OCI-LY7 (cell line): ENCODE results near the gene PPP3CA. TPM values are rescaled to one million over a fixed set of nuclear protein-coding genes. Genes with fewer than 3 reads are reported as not detected.

Experiments used
- BruUV-seq: library from RNA; stranded (reverse); fragments of 400-500 nt; replicated peaks from 2 replicates; lab custom pipeline; 2021; lab: Mats Ljungman, UMichigan
- CTCF ChIA-PET: fragments of 300-600 bp; sonication (Branson Sonifier 250); formaldehyde crosslinking; loops from one replicate; lab custom pipeline; 2022; ENCODE audit warnings: antibody characterized with exemption; ENCODE audit not compliant: unreplicated experiment; lab: Charles Lee
- POLR2A ChIA-PET: fragments of 300-600 bp; sonication (Branson Sonifier 250); formaldehyde crosslinking; loops from one replicate; lab custom pipeline; 2022; ENCODE audit warnings: antibody characterized with exemption; lab: Charles Lee
- DNase-seq: peaks from one replicate; pipeline ENCODE4 v3.0.0-alpha.2; 2015; ENCODE audit warnings: low spot score
- H2AFZ ChIP-seq: fragments of 200-600 bp; sonication (generic), shearing (Covaris generic); 2 replicates; pipeline ENCODE4 v1.6.1; 2014; ENCODE audit warnings: mild to moderate bottlenecking, antibody characterized with exemption, low read length, moderate library complexity
- H3K27ac ChIP-seq: fragments of 200-600 bp; sonication (generic); 2 replicates; pipeline ENCODE4 v1.5.1; 2014; ENCODE audit warnings: mixed run types, low read depth, mild to moderate bottlenecking, moderate library complexity, low read length, inconsistent platforms; ENCODE audit not compliant: poor library complexity, severe bottlenecking
- H3K36me3 ChIP-seq: fragments of 200-600 bp; sonication (generic); 2 replicates; pipeline ENCODE4 v1.6.1; 2014; ENCODE audit warnings: mild to moderate bottlenecking, antibody characterized with exemption, low read length, moderate library complexity, mixed read lengths; ENCODE audit not compliant: insufficient read depth
- H3K4me1 ChIP-seq: fragments of 200-600 bp; sonication (generic); 2 replicates; pipeline ENCODE4 v1.5.1; 2014; ENCODE audit warnings: mild to moderate bottlenecking, low read length; ENCODE audit not compliant: insufficient read depth, poor library complexity, severe bottlenecking
- H3K4me2 ChIP-seq: fragments of 200-600 bp; sonication (generic); 2 replicates; pipeline ENCODE4 v1.6.1; 2014; ENCODE audit warnings: mild to moderate bottlenecking, low read length
- H3K4me3 ChIP-seq: fragments of 200-600 bp; sonication (generic); 2 replicates; pipeline ENCODE4 v1.5.1; 2014; ENCODE audit warnings: mild to moderate bottlenecking, low read depth, low read length; ENCODE audit not compliant: poor library complexity, severe bottlenecking
- H3K79me2 ChIP-seq: fragments of 200-600 bp; sonication (generic); 2 replicates; pipeline ENCODE4 v1.6.1; 2016; ENCODE audit warnings: low read depth, mild to moderate bottlenecking, low read length, moderate library complexity, mixed read lengths; ENCODE audit not compliant: insufficient read depth
- H3K9me2 ChIP-seq: fragments of 200-600 bp; sonication (generic); 2 replicates; pipeline ENCODE4 v1.6.1; 2016; ENCODE audit warnings: mild to moderate bottlenecking, low read length, mixed read lengths; ENCODE audit not compliant: insufficient read depth
- H3K9me3 ChIP-seq: fragments of 200-600 bp; sonication (generic); 2 replicates; pipeline ENCODE4 v1.6.1; 2014; ENCODE audit warnings: mild to moderate bottlenecking, mixed run types, low read length, mixed read lengths
- H4K20me1 ChIP-seq: fragments of 200-600 bp; sonication (generic); 2 replicates; pipeline ENCODE4 v1.6.1; 2014; ENCODE audit warnings: mild to moderate bottlenecking, antibody characterized with exemption, low read length, moderate library complexity, mixed read lengths; ENCODE audit not compliant: insufficient read depth
- EZH2phosphoT487 ChIP-seq: fragments of 200-600 bp; sonication (generic); IDR thresholded peaks from 2 replicates; pipeline ENCODE4 v1.6.1; 2018; ENCODE audit warnings: low read depth, borderline replicate concordance, mild to moderate bottlenecking, mixed run types, antibody characterized with exemption, low read length, moderate library complexity, mixed read lengths
- intact Hi-C: fragments of 100-400 bp; cut with micrococcal nuclease; formaldehyde crosslinking; loops from one replicate; pipeline ENCODE4 v1.10.0; 2022; ENCODE audit not compliant: unreplicated experiment
- total RNA-seq, 2 experiments: library from RNA; depleted of rRNA in 1 of 2; stranded (reverse); fragments of >200 nt in 1 of 2; shearing (Covaris generic) in 1 of 2; gene quantifications; 2 replicates each; pipeline ENCODE4 v1.2.3, GENCODE V29; 2014 to 2022
- TF ChIP-seq, protein P1 (sequence below): fragments of 200-600 bp; sonication (generic); conservative IDR thresholded peaks from 2 replicates; pipeline ENCODE4 v1.5.1; 2014; ENCODE audit warnings: mild to moderate bottlenecking, antibody characterized with exemption, low read length, moderate library complexity, mixed read lengths

PPP3CA gene
- total RNA-seq, 2 experiments from 2014 or later, result 9.2 to 13.6 TPM

DNA sequence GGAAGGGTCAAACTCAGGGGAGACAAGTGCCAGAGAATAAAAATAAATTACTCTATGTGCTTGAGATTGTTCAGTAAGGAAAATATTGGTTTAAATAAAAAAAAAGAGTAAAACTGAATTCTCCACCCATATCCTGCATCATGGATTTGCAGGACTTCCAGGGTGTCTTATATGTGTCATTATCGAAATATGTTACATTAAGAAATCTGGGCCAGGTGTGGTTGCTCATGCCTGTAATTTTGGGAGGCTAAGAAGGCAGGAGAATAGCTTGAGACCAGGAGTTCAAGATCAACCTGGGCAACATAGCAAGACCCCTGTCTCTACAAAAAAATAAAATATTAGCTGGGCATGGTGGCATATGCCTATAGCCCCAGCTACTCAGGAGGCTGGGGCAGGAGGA, 104.9 kb downstream of the PPP3CA start:
- Histone ChIP-seq H3K9me3 (no peaks in the 10 kb centered on the region), H3K4me2 (no peak overlapping the region), H3K27ac (no peak overlapping the region), H3K36me3 (no peaks in the 10 kb centered on the region), H3K79me2 (no peaks in the 10 kb centered on the region), H4K20me1 (peaks cover 9% of the 10 kb centered on the region), H3K4me1 (no peaks in the 10 kb centered on the region), H3K4me3 (no peak overlapping the region), H2AFZ (no peak overlapping the region), H3K9me2 (no peaks in the 10 kb centered on the region)
- CTCF ChIA-PET, result interaction anchor here (0.5 kb wide), 1 partner anchor 27 kb away, joined by 4 read pairs; no protein-coding TSS in a partner anchor
- TF ChIP-seq EZH2phosphoT487, result no peak
- TF ChIP-seq, protein P1, sequence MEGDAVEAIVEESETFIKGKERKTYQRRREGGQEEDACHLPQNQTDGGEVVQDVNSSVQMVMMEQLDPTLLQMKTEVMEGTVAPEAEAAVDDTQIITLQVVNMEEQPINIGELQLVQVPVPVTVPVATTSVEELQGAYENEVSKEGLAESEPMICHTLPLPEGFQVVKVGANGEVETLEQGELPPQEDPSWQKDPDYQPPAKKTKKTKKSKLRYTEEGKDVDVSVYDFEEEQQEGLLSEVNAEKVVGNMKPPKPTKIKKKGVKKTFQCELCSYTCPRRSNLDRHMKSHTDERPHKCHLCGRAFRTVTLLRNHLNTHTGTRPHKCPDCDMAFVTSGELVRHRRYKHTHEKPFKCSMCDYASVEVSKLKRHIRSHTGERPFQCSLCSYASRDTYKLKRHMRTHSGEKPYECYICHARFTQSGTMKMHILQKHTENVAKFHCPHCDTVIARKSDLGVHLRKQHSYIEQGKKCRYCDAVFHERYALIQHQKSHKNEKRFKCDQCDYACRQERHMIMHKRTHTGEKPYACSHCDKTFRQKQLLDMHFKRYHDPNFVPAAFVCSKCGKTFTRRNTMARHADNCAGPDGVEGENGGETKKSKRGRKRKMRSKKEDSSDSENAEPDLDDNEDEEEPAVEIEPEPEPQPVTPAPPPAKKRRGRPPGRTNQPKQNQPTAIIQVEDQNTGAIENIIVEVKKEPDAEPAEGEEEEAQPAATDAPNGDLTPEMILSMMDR, result no peak
- BruUV-seq, result no TSS peak
- DNase-seq, result no peak
- intact Hi-C loops, result no loop called here
- POLR2A ChIA-PET, result interaction anchor here (0.7 kb wide), 1 partner anchor 55 kb away, joined by 3 read pairs; no protein-coding TSS in a partner anchor

- ChIA-PET CTCF (no interaction called here), POLR2A (no interaction called here)
- intact Hi-C loops, result no loop called here
- BruUV-seq, result no TSS peak
- H4K20me1 ChIP-seq, result peaks cover 12% of the 10 kb centered on the region
- TF ChIP-seq EZH2phosphoT487, result no peak
- TF ChIP-seq, protein P1, result no peak
- DNase-seq, result no peak
- no peak overlapping the region for H3K4me2 ChIP-seq
- no peaks in the 10 kb centered on the region for H3K4me1 ChIP-seq
- H3K27ac ChIP-seq, result no peak overlapping the region
- no peaks in the 10 kb centered on the region for H3K9me2 ChIP-seq
- no peaks in the 10 kb centered on the region for H3K79me2 ChIP-seq
- H2AFZ ChIP-seq, result no peak overlapping the region
- no peaks in the 10 kb centered on the region for H3K9me3 ChIP-seq
- H3K36me3 ChIP-seq, result no peaks in the 10 kb centered on the region
- H3K4me3 ChIP-seq, result no peak overlapping the region
Observed at GRCh38 chr4:101240099-101240498, 107.2 kb downstream of the PPP3CA start.

- DNase-seq, result no peak
- ChIA-PET CTCF (no interaction called here), POLR2A (no interaction called here)
- no peaks in the 10 kb centered on the region for H3K79me2 ChIP-seq
- no peak overlapping the region for H3K4me2 ChIP-seq
- no peaks in the 10 kb centered on the region for H3K36me3 ChIP-seq
- no peaks in the 10 kb centered on the region for H3K9me3 ChIP-seq
- H3K4me3 ChIP-seq, result no peak overlapping the region
- no peak overlapping the region for H3K27ac ChIP-seq
- peaks cover 12% of the 10 kb centered on the region for H4K20me1 ChIP-seq
- intact Hi-C loops, result no loop called here
- H2AFZ ChIP-seq, result no peak overlapping the region
- no peak for TF ChIP-seq EZH2phosphoT487
- TF ChIP-seq, protein P1, result no peak
- no TSS peak for BruUV-seq
- H3K4me1 ChIP-seq, result no peaks in the 10 kb centered on the region
- no peaks in the 10 kb centered on the region for H3K9me2 ChIP-seq
Observed at GRCh38 chr4:101239665-101240064, 107.7 kb downstream of the PPP3CA start.
